SU-DHL-6 (cell line): ENCODE measurements around the gene IGSF6.
"Not testable (repeated sequence)": the region's sequence is repeated elsewhere in the genome, so short reads cannot be mapped to it uniquely, and the experiment has no call there.

Experiments used
- H2AFZ ChIP-seq: fragments of 200-600 bp; sonication (generic); 2 replicates; pipeline ENCODE4 v1.6.1; 2014; ENCODE audit warnings: low read depth, mild to moderate bottlenecking, moderate library complexity, mixed read lengths, antibody characterized with exemption, low read length; ENCODE audit not compliant: severe bottlenecking
- H3F3A ChIP-seq: fragments of 200-600 bp; shearing (Covaris generic); 2 replicates; pipeline ENCODE4 v1.6.0; 2016; ENCODE audit warnings: antibody characterized with exemption, mild to moderate bottlenecking; ENCODE audit not compliant: insufficient read depth
- H3K27ac ChIP-seq: fragments of 200-600 bp; sonication (generic); 2 replicates; pipeline ENCODE4 v1.5.1; 2016; ENCODE audit warnings: low read depth, mild to moderate bottlenecking, low read length, moderate library complexity, mixed read lengths
- H3K27me3 ChIP-seq: fragments of 200-600 bp; sonication (generic), shearing (Covaris generic); 2 replicates; pipeline ENCODE4 v1.6.0; 2014; ENCODE audit warnings: mild to moderate bottlenecking, low read length
- H3K36me3 ChIP-seq: fragments of 200-600 bp; sonication (generic); 2 replicates; pipeline ENCODE4 v1.6.1; 2014; ENCODE audit warnings: mild to moderate bottlenecking, low read length, mixed read lengths
- H3K4me2 ChIP-seq: fragments of 300-600, 200-600 bp; shearing (Covaris generic), sonication (generic); 2 replicates; pipeline ENCODE4 v1.6.0; 2014; ENCODE audit warnings: low read length, low read depth, mild to moderate bottlenecking; ENCODE audit not compliant: poor library complexity, severe bottlenecking
- H3K4me3 ChIP-seq: fragments of 200-600 bp; sonication (generic); 2 replicates; pipeline ENCODE4 v1.5.1; 2014; ENCODE audit warnings: antibody characterized with exemption, low read length, mild to moderate bottlenecking, mixed read lengths; ENCODE audit not compliant: insufficient read depth, poor library complexity, severe bottlenecking
- H3K79me2 ChIP-seq: fragments of 200-600 bp; sonication (generic); 2 replicates; pipeline ENCODE4 v1.6.1; 2014; ENCODE audit warnings: mild to moderate bottlenecking, low read length, moderate library complexity; ENCODE audit not compliant: insufficient read depth
- H3K9ac ChIP-seq: fragments of 200-600 bp; sonication (generic); 2 replicates; pipeline ENCODE4 v1.7.0; 2014; ENCODE audit warnings: mild to moderate bottlenecking, low read length
- H3K9me2 ChIP-seq: fragments of 200-600 bp; sonication (generic); replicated peaks from 2 replicates; pipeline ENCODE4 v1.6.1; 2014; ENCODE audit warnings: low read length; ENCODE audit not compliant: insufficient read depth
- H3K9me3 ChIP-seq: fragments of 200-600 bp; sonication (generic); 2 replicates; pipeline ENCODE4 v1.6.1; 2014; ENCODE audit warnings: low read length, mixed read lengths; ENCODE audit not compliant: insufficient read depth
- H4K20me1 ChIP-seq: fragments of 200-600 bp; sonication (generic); 2 replicates; pipeline ENCODE4 v1.6.1; 2014; ENCODE audit warnings: low read depth, mild to moderate bottlenecking, antibody characterized with exemption, low read length, moderate library complexity, mixed read lengths
- CTCF ChIP-seq: fragments of 200-600 bp; sonication (generic); IDR thresholded peaks from one replicate; pipeline ENCODE4 v1.5.1; 2017; ENCODE audit warnings: antibody characterized with exemption, mild to moderate bottlenecking, low read length, moderate library complexity; ENCODE audit not compliant: insufficient read depth, poor library complexity, severe bottlenecking
- EZH2phosphoT487 ChIP-seq: fragments of 200-600 bp; sonication (generic), shearing (Covaris generic); conservative IDR thresholded peaks from 2 replicates; pipeline ENCODE4 v1.6.1; 2018; ENCODE audit warnings: mild to moderate bottlenecking, antibody characterized with exemption, low read length, moderate library complexity, mixed read lengths

Gene IGSF6

GRCh38 chr16:21610766-21611165 is 41.6 kb downstream of the IGSF6 start:
- no peak overlapping the region for H3K4me2 ChIP-seq
- H3F3A ChIP-seq, result no peaks in the 10 kb centered on the region
- H3K9ac ChIP-seq, result no peak overlapping the region
- H3K79me2 ChIP-seq, result peaks cover 91% of the 10 kb centered on the region
- H4K20me1 ChIP-seq, result peaks cover 6% of the 10 kb centered on the region; the same call in 1 of the 2 replicates
- no peak overlapping the region for H3K4me3 ChIP-seq
- no peaks in the 10 kb centered on the region for H3K9me2 ChIP-seq
- no peaks in the 10 kb centered on the region for H3K27me3 ChIP-seq
- H3K36me3 ChIP-seq, result no peaks in the 10 kb centered on the region
- H3K27ac ChIP-seq, result no peak overlapping the region
- no peaks in the 10 kb centered on the region for H3K9me3 ChIP-seq
- no peak overlapping the region for H2AFZ ChIP-seq
- no peak for TF ChIP-seq CTCF
- TF ChIP-seq EZH2phosphoT487, result no peak

GRCh38 chr16:21610006-21610544 is 42.3 kb downstream of the IGSF6 start:
- H3K4me2 ChIP-seq, result no peak overlapping the region
- no peak overlapping the region for H3K4me3 ChIP-seq
- TF ChIP-seq CTCF, result no peak
- no peak for TF ChIP-seq EZH2phosphoT487
- no peaks in the 10 kb centered on the region for H3K36me3 ChIP-seq
- no peaks in the 10 kb centered on the region for H3F3A ChIP-seq
- no peaks in the 10 kb centered on the region for H3K9me2 ChIP-seq
- H3K27me3 ChIP-seq, result no peaks in the 10 kb centered on the region
- no peaks in the 10 kb centered on the region for H3K9me3 ChIP-seq
- no peak overlapping the region for H3K27ac ChIP-seq
- no peak overlapping the region for H2AFZ ChIP-seq
- no peak overlapping the region for H3K9ac ChIP-seq
- peaks cover 6% of the 10 kb centered on the region; the same call in 1 of the 2 replicates for H4K20me1 ChIP-seq
- peaks cover 90% of the 10 kb centered on the region for H3K79me2 ChIP-seq

- Histone ChIP-seq H3K9me3 (no peaks in the 10 kb centered on the region), H2AFZ (no peak overlapping the region), H3K4me2 (no peak overlapping the region), H3K9ac (no peak overlapping the region), H3K9me2 (no peaks in the 10 kb centered on the region), H3K27me3 (no peaks in the 10 kb centered on the region), H3F3A (no peaks in the 10 kb centered on the region), H3K27ac (no peak overlapping the region), H3K4me3 (no peak overlapping the region), H4K20me1 (peaks cover 12% of the 10 kb centered on the region; the same call in 1 of the 2 replicates), H3K79me2 (peaks cover 90% of the 10 kb centered on the region), H3K36me3 (no peaks in the 10 kb centered on the region)
- no peak for TF ChIP-seq CTCF
- TF ChIP-seq EZH2phosphoT487, result no peak
Measured at GRCh38 chr16:21608639-21609328, 43.6 kb downstream of the IGSF6 start.

GRCh38 chr16:21605848-21606247 is 46.6 kb downstream of the IGSF6 start:
- H3K27me3 ChIP-seq, H3K36me3 ChIP-seq, H3K4me2 ChIP-seq, H2AFZ ChIP-seq, H3F3A ChIP-seq, H3K27ac ChIP-seq, H3K9ac ChIP-seq, H3K9me2 ChIP-seq, H3K4me3 ChIP-seq, H3K9me3 ChIP-seq: not testable (repeated sequence)
- H3K79me2 ChIP-seq, result peaks cover 97% of the 10 kb centered on the region
- H4K20me1 ChIP-seq, result peaks cover 26% of the 10 kb centered on the region; the same call in 1 of the 2 replicates
